Measurements from ENCODE around the gene ABCC1.

DNA sequence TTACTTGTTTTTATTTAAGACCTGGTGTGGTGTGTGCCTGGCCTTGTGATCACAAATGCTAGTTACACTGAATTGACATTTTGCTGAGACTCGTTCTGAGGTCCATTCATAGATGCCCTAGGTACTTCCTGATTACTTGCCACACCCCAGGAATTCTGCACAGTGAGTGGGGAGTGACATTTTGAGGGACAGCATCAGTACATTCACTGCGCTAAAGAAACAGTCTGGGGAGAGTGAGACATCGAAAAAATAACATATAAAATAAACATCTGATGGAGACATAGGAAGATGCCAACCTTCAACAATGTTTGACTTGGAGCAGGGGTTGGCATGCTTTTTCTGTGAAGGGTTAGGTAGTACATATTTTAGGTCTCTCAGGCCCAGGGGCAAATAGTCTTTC is 30.4 kb downstream of the ABCC1 start:
- TF ChIP-seq, protein P1, sequence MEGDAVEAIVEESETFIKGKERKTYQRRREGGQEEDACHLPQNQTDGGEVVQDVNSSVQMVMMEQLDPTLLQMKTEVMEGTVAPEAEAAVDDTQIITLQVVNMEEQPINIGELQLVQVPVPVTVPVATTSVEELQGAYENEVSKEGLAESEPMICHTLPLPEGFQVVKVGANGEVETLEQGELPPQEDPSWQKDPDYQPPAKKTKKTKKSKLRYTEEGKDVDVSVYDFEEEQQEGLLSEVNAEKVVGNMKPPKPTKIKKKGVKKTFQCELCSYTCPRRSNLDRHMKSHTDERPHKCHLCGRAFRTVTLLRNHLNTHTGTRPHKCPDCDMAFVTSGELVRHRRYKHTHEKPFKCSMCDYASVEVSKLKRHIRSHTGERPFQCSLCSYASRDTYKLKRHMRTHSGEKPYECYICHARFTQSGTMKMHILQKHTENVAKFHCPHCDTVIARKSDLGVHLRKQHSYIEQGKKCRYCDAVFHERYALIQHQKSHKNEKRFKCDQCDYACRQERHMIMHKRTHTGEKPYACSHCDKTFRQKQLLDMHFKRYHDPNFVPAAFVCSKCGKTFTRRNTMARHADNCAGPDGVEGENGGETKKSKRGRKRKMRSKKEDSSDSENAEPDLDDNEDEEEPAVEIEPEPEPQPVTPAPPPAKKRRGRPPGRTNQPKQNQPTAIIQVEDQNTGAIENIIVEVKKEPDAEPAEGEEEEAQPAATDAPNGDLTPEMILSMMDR (IDR thresholded peaks at IDR 0.05; ENCODE audit: poor library complexity), result no peak
- TF ChIP-seq EZH2 (IDR thresholded peaks at IDR 0.05; ENCODE audit: borderline replicate concordance), result no peak
